ENCODE data around the gene SGIP1.
A peak's percentile ranks its signal among the peaks of the same experiment; 100 is the strongest.
"Not testable (repeated sequence)": the region's sequence is repeated elsewhere in the genome, so short reads cannot be mapped to it uniquely, and the experiment has no call there.

Gene SGIP1

GRCh38 chr1:66556161-66556611, 22.2 kb downstream of the SGIP1 start:
- no peak for DNase-seq

- no peak for DNase-seq
These were observed 23.2 kb downstream of the SGIP1 start for GRCh38 chr1:66557157-66557556.

GRCh38 chr1:66559517-66559916, 25.6 kb downstream of the SGIP1 start:
- DNase-seq = no peak

- no peak for DNase-seq
These were observed 28.6 kb downstream of the SGIP1 start for GRCh38 chr1:66562561-66562960.

GRCh38 chr1:66563094-66563800, 29.3 kb downstream of the SGIP1 start:
- DNase-seq = peak; percentile 24

- peak; percentile 61 for DNase-seq
These were observed 30.1 kb downstream of the SGIP1 start for GRCh38 chr1:66563941-66564630.

- no peak for DNase-seq
These were observed 36.2 kb downstream of the SGIP1 start for GRCh38 chr1:66570196-66570595.

GRCh38 chr1:66571789-66572188, 37.8 kb downstream of the SGIP1 start:
- DNase-seq = no peak

GRCh38 chr1:66575739-66576138, 41.8 kb downstream of the SGIP1 start:
- DNase-seq = no peak

GRCh38 chr1:66576645-66577044, 42.7 kb downstream of the SGIP1 start:
- DNase-seq = no peak

GRCh38 chr1:66578841-66579240, 44.9 kb downstream of the SGIP1 start:
- DNase-seq = no peak

GRCh38 chr1:66580081-66580480, 46.1 kb downstream of the SGIP1 start:
- DNase-seq = no peak

- no peak for DNase-seq
These were observed 49.1 kb downstream of the SGIP1 start for GRCh38 chr1:66583021-66583420.

GRCh38 chr1:66585002-66585401, 51.0 kb downstream of the SGIP1 start:
- DNase-seq = no peak

- DNase-seq = no peak
These were observed 55.4 kb downstream of the SGIP1 start for GRCh38 chr1:66589326-66589725.

- DNase-seq = not testable (repeated sequence)
These were observed 58.2 kb downstream of the SGIP1 start for GRCh38 chr1:66592106-66592507.

GRCh38 chr1:66596191-66596590, 62.2 kb downstream of the SGIP1 start:
- no peak for DNase-seq

- DNase-seq = no peak
These were observed 63.5 kb downstream of the SGIP1 start for GRCh38 chr1:66597500-66597899.

- DNase-seq = no peak
These were observed 64.7 kb downstream of the SGIP1 start for GRCh38 chr1:66598670-66599069.

- no peak for DNase-seq
These were observed 65.4 kb downstream of the SGIP1 start for GRCh38 chr1:66599346-66599745.

GRCh38 chr1:66599899-66600737, 66.2 kb downstream of the SGIP1 start:
- DNase-seq = no peak

- no peak for DNase-seq
These were observed 71.6 kb downstream of the SGIP1 start for GRCh38 chr1:66605419-66605997.

Data from T1000 (cell line).